Stimulated activated CD4-positive, alpha-beta T cell treated with anti-CD3 and anti-CD28 coated beads, Interleukin-4, amount 100 ng/mL, for 4 hours (primary cell): ENCODE measurements around the gene MB.
"Not testable (repeated sequence)": the region's sequence is repeated elsewhere in the genome, so short reads cannot be mapped to it uniquely, and the experiment has no call there.

Experiments used
- DNase-seq, 2 experiments: peaks; one replicate each; pipeline ENCODE4 v3.0.0-alpha.2; 2020

MB gene

GRCh38 chr22:35634943-35635540, 17.9 kb upstream of the MB start:
- no peak for DNase-seq

DNA sequence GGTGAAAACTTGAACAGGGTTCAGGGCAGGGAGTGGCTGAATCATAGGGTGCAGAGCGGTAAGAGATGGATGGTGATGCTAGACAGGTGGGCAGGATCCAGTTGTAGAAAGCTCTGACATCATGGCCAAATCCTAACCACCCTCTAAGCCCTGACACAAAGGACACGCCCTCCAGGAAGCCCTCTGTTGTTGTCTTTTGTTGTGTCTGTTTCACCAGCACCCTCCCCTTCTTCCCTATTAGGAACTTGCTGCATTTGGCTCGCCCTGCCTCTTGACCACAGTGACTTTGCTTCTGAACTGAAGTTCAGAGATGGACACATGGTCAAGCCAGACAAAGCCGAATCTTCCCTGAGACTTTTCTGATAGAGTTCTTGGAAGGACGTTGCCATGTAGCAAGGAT, 16.9 kb upstream of the MB start:
- no peak for DNase-seq

GRCh38 chr22:35633520-35633919, 16.4 kb upstream of the MB start:
- DNase-seq, result no peak

DNA sequence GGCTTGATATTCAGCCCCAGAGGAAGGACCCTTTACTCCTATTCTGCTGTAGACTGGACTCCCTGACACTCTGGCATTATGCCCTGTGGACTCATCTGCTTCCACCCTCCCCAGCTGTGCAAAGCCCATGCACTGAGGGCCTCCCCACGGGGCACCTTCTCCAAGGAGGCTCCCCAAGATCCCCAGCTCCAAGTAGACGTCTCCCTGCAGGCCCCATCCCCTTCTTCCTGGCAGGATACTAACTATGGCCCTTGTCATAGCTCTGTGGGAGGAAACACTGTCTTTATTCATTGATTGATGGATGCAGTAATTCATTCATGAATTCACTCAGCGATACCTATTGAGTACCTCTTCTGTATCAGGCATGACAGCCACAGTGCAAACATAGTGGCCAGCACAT, 15.8 kb upstream of the MB start:
- DNase-seq, result no peak

DNA sequence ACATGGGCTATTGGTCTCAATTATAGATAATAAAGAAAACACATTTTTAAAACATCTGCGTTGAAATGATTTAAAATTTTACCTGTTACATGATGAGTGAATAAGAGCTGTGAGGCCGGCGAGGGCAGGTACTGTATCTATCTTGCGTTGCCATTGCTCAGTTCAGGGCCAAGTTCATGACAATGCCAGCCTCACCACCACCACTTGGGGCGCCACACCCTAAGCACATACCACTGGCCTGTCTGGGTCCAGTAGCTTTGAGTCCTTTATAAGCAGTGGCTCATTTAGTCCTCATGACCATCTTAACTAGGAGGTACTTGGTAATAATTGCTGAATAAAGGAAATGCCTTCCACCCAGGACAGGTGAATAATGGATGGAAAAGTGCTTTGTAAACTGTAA, 14.5 kb upstream of the MB start:
- peak in 1 of 2 experiments; percentile 36 for DNase-seq

DNA sequence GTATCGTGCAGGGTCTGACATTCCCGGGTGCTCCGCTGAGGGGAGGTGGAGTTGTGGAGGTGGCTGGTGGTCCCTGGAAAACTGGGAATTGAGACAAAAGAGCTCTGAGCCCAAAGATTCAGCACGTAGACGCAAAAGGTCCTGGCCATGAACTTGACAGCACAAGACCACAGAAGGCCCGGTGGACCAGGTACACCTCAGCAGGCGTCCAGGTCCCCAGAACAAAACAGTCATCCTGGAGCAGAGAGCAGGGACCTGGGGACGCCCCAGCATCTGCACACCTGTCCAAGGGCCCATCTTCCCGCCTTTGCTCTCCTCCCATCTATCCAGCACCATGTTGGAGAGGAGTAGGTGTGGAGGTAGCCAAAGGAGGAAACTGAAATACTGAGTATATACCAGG, 13.8 kb upstream of the MB start:
- no peak for DNase-seq

- no peak for DNase-seq
These were observed 13.3 kb upstream of the MB start for GRCh38 chr22:35630387-35630793.

DNA sequence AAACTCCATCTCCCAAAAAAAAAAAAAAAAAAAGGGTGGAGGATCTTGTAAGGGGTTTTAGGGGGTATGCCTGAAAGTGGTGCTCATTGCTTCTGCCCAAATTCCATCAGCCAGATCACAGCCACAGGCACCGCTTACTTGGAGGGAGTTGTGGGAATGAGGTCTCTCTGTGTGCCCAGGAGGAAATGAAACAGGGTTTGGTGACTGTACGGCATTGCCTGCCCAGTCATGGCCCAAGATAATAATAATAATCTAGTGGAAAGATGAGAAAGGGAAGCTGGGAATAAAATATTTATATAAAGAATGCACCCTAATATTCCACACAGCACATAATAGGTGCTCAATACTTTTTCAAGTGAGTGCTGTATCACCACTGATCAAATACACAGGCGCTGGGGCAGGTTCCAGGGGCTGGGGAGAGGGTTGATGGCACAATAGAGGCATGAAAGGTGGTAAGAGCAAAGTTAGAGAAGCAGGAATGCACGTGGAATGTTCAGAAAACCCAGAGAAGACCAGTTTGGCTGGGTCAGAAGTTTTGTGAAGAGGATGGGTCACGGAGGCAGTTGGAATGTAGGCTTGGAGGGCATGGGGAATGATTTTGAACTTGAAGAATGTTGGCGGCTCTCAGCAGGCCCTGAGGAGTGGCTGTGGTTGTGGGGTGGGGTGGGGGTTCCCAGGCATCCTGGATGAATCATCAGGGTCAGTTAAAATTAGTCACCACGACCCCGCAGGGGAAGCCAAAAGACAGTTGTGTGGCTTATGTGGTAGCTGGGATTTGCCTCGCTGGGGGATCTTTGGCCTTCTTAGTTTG, 12.5 kb upstream of the MB start:
- peak; percentile 24 to 50 for DNase-seq

DNA sequence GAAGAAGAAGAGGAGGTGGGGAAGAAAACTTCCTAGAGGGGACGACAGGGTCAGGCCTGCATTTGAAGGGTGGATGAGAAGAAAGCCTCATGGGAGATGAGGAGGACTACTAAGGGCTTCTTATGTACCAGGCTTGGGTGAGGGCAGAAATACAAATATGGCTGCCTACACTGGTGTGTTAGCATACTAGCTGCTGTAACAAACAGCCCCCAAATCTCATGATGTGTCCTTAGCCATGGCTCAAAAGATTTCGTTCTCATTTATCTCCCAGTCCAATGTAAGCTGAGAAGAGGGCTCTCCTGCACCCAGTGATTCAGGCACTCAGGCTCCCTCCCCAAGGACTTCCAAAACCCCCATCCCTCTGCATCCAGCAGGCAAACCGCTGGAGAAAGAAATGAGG, 11.6 kb upstream of the MB start:
- DNase-seq, result no peak

- DNase-seq, result peak; percentile 52 to 53
These were observed 10.3 kb upstream of the MB start for GRCh38 chr22:35627267-35628041.

DNA sequence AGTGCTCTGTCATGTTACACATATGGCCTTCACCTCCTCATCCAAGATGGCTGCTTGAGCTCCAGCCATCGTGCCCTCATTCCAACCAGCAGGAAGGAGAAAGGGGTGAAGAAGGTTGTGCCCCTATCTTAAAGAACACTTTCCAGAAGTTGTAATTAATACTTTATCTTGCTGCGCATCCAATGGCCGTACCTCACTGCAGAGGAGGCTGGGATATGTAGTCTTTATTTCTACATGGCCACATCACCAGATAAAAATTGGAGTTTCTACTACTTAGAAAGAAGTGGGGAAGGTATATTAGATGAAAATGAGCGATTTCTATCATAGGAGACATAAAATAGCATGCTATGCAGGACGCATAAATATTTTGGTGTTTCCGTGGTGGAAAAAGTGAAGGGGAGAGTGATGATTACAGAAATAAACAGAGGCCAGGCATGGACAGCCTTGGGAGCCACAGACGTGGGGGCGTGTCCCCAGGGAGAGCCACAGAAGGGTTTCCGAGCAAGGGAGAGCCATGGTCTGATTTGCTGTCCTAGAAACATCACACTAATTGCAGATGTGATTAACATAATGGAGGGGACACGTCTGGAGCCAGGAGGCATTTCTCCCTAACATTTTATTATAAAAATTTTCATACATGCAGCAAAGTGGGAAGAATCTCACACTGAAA, 8.8 kb upstream of the MB start:
- no peak for DNase-seq

- DNase-seq, result no peak
These were observed 7.4 kb upstream of the MB start for GRCh38 chr22:35624547-35624946.

- DNase-seq, result not testable (repeated sequence)
These were observed 6.8 kb upstream of the MB start for GRCh38 chr22:35623885-35624284.

DNA sequence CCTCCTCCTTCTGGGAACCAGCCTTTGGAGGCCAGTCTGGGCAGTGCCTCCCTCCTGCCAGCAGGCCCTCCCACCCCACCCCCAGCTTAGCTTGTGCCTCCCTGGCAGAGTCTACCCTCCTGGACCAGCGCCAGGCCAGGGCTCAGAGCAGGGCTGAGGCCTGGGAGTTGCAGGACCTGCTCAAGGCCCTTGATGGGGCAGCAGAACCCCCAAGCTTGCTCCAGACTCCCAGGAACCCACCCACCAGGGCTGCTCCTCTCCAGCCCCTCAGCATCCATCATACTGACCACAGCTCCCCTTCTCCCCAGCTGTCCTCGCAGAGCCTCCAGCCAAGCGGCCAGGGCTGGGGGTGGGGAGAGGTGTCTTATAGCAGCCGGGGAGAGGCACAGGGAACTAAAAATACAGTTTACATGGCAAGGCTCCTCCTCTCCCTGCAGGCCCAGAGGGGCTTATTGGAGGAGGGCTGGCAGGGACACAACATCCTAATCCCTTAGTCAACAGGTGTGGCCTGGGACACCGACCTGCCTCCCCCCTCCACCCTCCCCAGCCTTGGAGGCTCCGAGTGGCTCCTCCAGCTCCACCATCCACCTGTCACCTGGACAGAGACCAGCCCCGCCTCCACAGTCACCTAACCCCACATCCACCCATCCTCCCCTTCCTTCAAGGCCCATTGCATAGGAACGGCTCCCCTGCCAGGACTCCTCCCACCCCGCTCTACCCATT, 5.2 kb upstream of the MB start:
- DNase-seq, result no peak

DNA sequence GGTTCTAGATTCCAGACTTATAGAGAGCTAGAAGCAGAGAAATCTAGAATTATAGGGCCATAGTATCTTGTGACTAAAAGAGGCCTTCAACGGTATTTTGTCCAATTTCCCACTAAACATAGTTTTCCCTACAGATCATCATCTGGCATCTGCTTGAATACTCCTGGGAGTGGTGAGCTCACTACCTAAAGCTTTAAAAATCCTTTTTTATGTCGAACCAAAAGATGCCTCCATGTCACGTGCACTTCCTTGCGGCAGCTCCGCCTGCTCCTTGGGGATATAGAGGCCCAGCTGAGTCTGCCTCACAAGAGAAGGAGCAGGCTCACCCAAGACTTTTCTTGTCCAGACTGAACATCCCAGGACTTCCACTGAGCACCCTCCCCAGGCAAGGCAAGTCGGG, 4.3 kb upstream of the MB start:
- no peak for DNase-seq

DNA sequence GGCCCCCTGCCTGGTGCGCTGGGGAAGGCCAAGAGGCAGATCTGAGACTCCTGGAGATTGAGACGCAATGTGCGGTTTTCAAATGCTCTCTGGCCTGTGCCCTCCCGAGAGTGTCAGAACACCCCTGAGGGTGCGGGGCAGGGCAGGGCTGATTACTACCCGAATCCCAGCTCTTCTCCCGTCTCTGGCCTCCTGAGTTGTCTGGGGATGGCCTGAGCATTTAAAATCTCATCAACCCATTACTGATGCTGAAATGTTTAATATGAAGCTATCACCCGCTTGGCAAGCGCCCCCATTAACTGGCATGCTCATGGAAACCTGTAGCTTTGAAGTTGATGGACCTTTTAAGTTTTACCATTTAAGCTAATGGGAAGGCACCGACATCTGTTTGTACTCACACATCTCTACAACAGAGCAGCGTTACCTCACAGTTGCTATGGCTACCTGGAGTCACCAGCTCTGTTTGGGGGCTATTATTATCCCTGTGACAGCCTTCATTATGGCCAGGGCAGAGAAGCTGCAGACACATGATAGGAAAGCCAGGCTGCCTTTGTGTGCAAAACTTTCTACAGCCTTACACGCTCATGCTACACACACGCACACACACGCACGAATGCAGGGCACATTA, 3.6 kb upstream of the MB start:
- DNase-seq, result no peak

DNA sequence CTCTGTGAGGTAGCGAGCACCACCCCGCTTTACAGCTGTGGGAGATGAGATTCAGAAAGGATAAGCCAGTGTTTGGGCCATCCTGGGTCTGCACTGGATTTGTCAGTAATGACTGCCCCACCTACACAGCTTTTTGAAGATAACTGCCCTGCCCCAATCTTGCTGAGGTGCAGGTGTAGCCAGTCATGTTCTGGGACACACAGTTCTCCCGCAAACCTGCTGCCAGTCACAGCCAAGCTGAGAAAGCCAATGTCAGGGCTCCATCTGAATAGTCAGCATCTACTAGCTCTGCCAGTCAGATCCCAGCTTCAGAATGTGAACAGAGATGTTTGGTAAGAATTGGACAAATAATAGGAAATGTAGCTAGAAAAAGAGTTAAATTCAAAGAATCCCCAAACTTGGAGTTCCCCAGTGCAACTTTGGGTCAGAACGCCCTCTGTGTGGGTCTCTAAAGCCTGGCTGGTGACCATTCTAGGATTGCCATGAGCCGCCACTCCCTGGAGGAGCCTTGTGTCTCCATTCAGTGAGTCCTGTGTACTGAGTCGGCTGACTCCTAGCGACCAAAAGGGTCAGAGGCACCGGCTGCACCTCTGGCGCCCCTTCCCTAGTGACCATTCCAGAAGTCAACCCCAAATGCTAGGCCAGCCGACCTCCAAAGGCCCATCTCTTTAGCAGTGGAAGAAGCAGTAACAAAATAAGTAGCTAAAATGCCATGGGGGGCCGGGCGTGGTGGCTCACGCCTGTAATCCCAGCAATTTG, 2.4 kb upstream of the MB start:
- no peak for DNase-seq

GRCh38 chr22:35618427-35619223, 1.5 kb upstream of the MB start:
- DNase-seq, result no peak

DNA sequence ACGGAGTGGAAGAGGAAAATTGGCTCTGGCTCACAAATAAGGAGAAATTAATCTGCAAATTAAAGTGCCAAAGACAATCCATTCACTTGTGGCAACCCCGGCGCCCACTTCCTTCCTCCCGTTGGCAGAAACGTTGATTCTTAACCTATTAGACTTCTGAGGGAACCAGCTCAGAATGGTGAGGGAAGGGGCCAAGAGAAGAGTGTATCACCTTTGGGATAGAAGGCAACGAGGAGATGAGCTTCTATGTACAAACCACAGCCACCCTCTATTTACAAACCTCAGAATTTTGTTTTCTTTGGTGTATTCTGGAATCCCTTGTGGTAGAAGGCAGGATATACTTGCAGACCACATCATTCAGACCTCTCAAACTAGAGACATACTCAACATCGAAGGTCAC, 1.1 kb downstream of the MB start:
- no peak for DNase-seq

DNA sequence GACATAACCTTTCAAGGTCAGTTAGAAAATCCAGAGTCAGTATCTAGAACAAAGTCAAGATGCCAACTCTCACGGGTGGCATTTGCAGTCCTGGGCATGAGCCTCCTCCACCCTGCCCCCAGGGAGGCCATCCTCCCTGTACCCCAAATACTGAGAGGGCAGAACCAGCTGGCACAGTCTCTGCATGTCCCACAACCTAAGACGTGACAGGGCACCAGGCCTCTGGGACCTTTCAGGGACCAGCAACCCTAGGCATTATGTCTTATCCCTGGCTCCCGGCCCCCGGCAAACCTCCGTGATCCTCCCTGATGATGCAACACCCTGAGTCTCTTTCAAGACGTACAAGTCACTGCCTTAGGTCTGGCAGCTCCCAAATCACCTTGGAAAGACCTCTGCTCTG, 2.0 kb downstream of the MB start:
- DNase-seq, result no peak

DNA sequence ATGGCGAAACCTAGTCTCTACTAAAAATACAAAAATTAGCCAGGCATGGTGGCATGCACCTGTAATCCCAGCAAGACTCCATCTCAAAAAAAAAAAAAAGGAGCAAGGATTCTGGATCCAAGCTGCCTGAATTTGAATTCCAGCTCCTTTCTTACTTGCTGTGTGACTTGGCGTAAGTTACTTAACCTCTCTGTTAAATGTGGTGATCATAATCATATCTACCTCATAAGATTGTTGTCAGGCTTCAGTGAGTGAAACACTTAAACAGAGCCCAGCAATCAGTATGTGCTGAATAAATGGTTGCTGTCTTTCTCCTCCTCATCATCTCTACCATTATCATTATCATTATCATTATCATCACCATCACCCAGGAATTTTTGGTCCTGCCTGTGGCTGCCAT, 2.7 kb downstream of the MB start:
- no peak for DNase-seq
